Epithelial cell of proximal tubule (primary cell): Measurements from ENCODE around the gene SDF2L1. TPM values are rescaled to one million over a fixed set of nuclear protein-coding genes. Genes with fewer than 3 reads are reported as not detected.

ENCODE experiments used
- DNase-seq: peaks from one replicate; pipeline ENCODE4 v3.0.0-alpha.2; 2011; ENCODE audit warnings: low read depth
- H3K4me3 ChIP-seq: 2 replicates; pipeline ENCODE4 v1.5.1; 2011; ENCODE audit warnings: low read depth, mild to moderate bottlenecking, low read length
- total RNA-seq: library from RNA; depleted of rRNA; stranded (reverse); fragments of >200 nt; gene quantifications from 2 replicates; pipeline ENCODE4 v1.2.3, GENCODE V29; 2015
- TF ChIP-seq, protein P1 (sequence below): conservative IDR thresholded peaks from 2 replicates; pipeline ENCODE4 v1.5.1; 2012; ENCODE audit warnings: low read depth, mild to moderate bottlenecking, low read length

The SDF2L1 gene
- total RNA-seq, 1 donor from 2014 or later, result 93.2 TPM

DNA sequence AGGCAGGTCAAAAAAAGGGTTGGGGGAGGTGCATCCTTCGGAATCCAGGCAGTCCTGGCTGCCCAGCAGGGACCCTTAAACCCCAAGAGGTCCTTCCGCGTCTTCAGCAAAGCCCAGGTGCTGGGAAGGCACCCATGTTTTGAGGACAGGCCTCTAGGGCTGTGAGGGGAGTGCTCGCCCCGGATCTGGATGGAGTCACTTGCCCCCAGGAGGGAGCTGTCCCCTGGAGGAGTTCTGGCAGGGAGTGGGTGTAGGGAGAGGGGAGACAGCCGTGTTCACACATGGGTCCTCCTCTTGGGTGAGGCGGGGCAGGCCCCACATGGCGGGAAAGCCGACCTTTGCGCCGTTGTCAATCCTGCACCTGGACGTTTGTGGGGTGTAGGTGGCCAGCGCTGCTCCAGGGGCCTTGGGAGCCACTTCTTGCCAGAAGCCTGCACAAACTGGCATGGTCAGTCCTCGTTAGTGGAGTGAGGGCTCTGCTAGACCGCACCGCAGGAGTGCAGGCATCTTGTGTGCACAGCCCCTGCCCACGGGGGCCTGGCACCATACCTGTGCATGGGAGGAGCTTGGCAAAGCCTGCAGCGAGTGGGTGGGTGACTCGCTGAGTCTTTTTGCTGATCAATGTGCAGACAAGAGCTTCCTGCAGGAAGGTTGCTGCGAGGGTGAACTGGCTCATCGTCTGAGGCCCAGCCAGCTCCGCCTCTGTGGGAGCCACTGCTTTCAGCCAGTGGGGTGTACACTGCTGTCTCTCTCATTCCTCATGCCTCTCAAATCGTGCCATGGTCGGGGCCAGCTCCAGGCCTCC lies 39.7 kb downstream of the SDF2L1 start:
- no peak overlapping the region for H3K4me3 ChIP-seq
- DNase-seq, result no peak
- TF ChIP-seq, protein P1, sequence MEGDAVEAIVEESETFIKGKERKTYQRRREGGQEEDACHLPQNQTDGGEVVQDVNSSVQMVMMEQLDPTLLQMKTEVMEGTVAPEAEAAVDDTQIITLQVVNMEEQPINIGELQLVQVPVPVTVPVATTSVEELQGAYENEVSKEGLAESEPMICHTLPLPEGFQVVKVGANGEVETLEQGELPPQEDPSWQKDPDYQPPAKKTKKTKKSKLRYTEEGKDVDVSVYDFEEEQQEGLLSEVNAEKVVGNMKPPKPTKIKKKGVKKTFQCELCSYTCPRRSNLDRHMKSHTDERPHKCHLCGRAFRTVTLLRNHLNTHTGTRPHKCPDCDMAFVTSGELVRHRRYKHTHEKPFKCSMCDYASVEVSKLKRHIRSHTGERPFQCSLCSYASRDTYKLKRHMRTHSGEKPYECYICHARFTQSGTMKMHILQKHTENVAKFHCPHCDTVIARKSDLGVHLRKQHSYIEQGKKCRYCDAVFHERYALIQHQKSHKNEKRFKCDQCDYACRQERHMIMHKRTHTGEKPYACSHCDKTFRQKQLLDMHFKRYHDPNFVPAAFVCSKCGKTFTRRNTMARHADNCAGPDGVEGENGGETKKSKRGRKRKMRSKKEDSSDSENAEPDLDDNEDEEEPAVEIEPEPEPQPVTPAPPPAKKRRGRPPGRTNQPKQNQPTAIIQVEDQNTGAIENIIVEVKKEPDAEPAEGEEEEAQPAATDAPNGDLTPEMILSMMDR, result no peak

DNA sequence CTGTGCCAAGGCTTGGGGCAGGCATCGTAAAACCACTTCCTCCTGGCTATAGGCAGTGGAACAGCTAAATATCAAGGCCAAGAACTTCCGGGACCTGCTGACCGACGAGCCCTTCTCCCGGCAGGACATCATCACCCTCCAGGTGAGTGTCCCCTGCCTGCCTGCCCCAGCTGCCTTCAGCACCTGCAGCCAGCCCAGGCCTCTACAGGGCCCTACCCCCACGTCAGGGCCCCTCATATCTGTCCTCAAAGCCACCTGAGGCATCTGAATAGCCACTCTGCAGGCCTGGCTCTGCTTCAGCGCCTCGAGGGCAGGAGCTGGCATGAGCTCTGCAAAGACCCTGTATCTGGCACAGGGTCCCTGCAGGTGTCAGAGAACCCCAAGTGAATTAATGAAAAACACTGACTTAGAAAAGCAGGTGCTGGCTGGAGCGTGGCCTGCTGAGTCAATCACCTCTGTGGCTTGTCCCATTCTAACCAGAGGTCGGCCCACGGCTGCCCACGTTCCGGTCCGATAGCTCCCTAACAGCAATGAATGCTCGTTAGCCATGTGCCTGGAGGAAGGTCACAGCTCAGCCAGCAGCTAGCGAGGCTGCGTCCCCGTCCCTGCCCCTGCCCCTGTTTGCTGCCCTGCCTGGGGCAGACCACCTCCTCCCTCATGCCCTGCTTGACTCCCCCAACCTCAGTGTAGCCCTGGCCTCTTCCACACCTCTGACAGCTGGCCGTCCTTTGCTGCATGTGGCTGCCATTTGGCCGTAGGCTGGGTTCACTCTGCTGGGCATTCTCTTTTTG lies 40.5 kb downstream of the SDF2L1 start:
- TF ChIP-seq, protein P1, result no peak
- H3K4me3 ChIP-seq, result no peak overlapping the region
- no peak for DNase-seq

DNA sequence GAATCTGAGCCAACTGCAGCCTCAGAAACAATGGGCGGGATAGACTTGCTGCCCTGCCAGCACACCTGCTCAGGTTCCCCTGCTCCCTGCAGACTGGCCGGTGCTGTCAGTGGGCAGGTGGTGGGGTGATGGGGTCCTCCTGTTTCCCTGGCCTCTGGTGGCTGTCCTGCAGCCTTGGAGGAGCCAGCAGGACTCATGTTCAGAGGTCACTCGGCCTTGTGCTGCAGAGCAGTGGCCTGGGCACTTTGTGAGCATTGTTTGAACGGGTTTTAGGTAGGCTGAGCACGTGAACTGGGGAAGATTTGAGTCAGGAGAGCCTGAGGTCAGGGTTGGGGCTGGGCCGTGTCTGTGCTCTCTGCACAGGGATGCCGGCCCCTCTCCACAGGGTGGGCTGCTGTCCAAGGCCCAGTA lies 41.3 kb downstream of the SDF2L1 start:
- DNase-seq, result no peak
- TF ChIP-seq, protein P1, result no peak
- H3K4me3 ChIP-seq, result no peak overlapping the region

DNA sequence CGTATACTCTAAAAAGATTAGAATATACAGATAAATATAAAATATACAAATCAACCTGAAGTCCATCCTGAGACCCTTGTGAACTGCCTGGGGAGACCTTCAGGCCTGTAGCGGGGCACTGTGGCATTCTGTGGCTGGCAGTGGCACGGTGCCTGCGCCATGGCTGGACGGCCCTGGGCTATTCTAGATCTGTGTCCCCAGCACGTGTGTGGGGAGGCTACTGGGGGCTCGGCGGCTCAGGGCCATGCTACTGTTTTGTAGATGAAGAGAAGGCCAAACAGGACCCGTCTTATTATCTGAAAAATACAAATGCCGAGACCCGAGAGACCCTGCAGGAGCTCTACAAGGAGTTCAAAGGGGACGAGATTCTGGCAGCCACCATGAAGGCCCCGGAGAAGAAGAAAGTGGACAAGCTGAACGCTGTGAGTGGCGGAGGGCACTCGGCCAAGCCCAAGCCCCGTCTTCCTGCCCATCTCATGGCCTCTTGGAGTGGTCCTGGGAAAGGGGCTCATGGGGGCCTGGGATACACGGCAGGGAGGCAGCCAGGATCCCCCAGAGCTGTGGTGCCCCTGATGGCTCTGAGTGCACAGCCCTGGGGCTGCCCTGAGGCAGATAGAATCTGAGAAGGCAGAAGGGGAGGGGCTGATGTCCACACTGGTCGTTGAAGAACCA lies 42.5 kb downstream of the SDF2L1 start:
- TF ChIP-seq, protein P1, result no peak
- no peak overlapping the region for H3K4me3 ChIP-seq
- DNase-seq, result no peak

DNA sequence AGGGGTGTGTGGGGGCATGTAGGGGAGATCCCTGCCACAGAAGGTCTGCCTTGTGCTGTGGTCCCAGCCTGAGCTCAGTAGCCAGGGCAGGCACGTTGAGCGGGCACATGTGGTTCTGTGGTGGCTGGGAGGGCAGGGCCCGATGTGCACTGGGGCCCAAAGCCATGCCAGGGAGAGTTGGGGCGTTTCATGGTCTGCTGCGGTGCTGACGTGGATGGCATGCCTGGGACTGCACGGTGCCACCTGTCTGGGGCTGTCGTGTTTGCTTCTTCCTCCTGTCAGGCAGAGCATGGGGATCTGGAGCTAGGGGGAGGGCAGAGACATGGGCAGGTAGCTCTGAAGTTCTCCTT lies 43.0 kb downstream of the SDF2L1 start:
- TF ChIP-seq, protein P1, result no peak
- DNase-seq, result no peak

DNA sequence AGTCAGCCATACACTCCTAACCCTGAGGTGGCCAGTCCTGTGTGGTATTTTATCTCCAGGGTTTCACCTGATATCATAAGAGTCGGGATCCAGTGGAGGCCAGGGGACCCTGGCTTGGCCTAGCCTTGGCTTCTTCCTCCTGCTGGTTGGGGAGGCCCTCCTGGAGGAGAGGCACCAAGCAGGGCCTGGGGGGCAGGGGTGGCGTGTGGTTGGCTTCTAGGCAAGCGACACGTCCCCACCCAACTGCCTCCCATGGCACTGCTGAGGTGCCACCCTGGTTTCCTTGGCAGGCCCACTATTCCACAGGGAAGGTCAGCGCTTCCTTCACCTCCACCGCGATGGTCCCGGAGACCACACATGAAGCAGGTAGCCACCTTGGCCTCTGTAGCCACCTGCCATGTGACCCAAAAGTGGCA lies 44.1 kb downstream of the SDF2L1 start:
- H3K4me3 ChIP-seq, result no peak overlapping the region
- TF ChIP-seq, protein P1, result no peak
- no peak for DNase-seq

More for the DNA sequence above, 43.0 kb downstream of the SDF2L1 start:
- no peak overlapping the region for H3K4me3 ChIP-seq
